GM12878 (cell line): ENCODE data around the gene POU2AF2. TPM values are rescaled to one million over a fixed set of nuclear protein-coding genes. Genes with fewer than 3 reads are reported as not detected.

Experiments used
- ATAC-seq: fragments of 200-7000 bp; cut with Tn5 transposase; 3 replicates; pipeline ENCODE4 v1.9.1; 2020; ENCODE audit warnings: mild to moderate bottlenecking, moderate library complexity
- BruUV-seq: library from RNA; stranded (reverse); fragments of 400-500 nt; replicated peaks from 2 replicates; lab custom pipeline; 2021; lab: Mats Ljungman, UMichigan
- CTCF ChIA-PET: fragments of 300-600 bp; sonication (Branson Sonifier 250); formaldehyde crosslinking; extraction: SDS; loops from one replicate; lab custom pipeline; 2021; ENCODE audit warnings: inconsistent platforms; lab: Yijun Ruan, JAX
- POLR2A ChIA-PET: fragments of 350-600 bp; formaldehyde crosslinking; extraction: SDS; loops from one replicate; lab custom pipeline; 2021; ENCODE audit warnings: inconsistent platforms; lab: Charles Lee
- RAD21 ChIA-PET: fragments of 300-600 bp; sonication (Branson Sonifier 250); formaldehyde crosslinking; loops from one replicate; lab custom pipeline; 2023; ENCODE audit warnings: antibody characterized with exemption; ENCODE audit not compliant: unreplicated experiment; lab: Charles Lee
- SMC1A ChIA-PET: fragments of 300-600 bp; sonication (Branson Sonifier 250); formaldehyde crosslinking; loops from one replicate; lab custom pipeline; 2023; ENCODE audit not compliant: unreplicated experiment, uncharacterized antibody; lab: Charles Lee
- DNase-seq: peaks from one replicate; pipeline ENCODE4 v3.0.0-alpha.2; 2011; ENCODE audit warnings: low read depth, low spot score
- FAIRE-seq: peaks from 3 replicates; lab custom pipeline; 2011; peaks lifted over from hg19 to GRCh38; lab: Jason Lieb, UNC
- H2AFZ ChIP-seq: 2 replicates; pipeline ENCODE4 v1.6.0; 2011; ENCODE audit warnings: low read depth, low read length, control low read depth; ENCODE audit not compliant: control insufficient read depth
- H3K27ac ChIP-seq: 2 replicates; pipeline ENCODE4 v1.5.1; 2011; ENCODE audit warnings: control low read depth; ENCODE audit not compliant: control insufficient read depth, insufficient read depth
- H3K27me3 ChIP-seq, 2 experiments: replicated peaks in 1 of 2; 2 replicates each; pipeline versions ENCODE4 v1.6.0 to v1.6.1; 2011; ENCODE audit warnings: low read length in 1 of 2; ENCODE audit not compliant: control insufficient read depth in 2 of 2, insufficient read depth in 2 of 2
- H3K36me3 ChIP-seq, 2 experiments: 2 replicates each; pipeline ENCODE4 v1.5.1; 2011; ENCODE audit warnings: low read length in 1 of 2; ENCODE audit not compliant: control insufficient read depth in 2 of 2, insufficient read depth in 2 of 2
- H3K4me1 ChIP-seq: 2 replicates; pipeline ENCODE4 v1.6.1; 2011; ENCODE audit warnings: mild to moderate bottlenecking, low read length, moderate library complexity, mixed read lengths; ENCODE audit not compliant: control insufficient read depth, insufficient read depth
- H3K4me2 ChIP-seq: 2 replicates; pipeline ENCODE4 v1.6.0; 2011; ENCODE audit warnings: control low read depth; ENCODE audit not compliant: control insufficient read depth, insufficient read depth
- H3K4me3 ChIP-seq: fragments of 200-600 bp; sonication (generic); 2 replicates; pipeline ENCODE4 v1.5.1; 2016
- H3K79me2 ChIP-seq: 2 replicates; pipeline ENCODE4 v1.6.0; 2011; ENCODE audit warnings: low read length; ENCODE audit not compliant: control insufficient read depth, insufficient read depth
- H3K9ac ChIP-seq: 2 replicates; pipeline ENCODE4 v1.8.0; 2011; ENCODE audit warnings: low read length, control low read depth, mixed read lengths; ENCODE audit not compliant: control insufficient read depth, insufficient read depth
- H3K9me3 ChIP-seq: replicated peaks from 3 replicates; pipeline ENCODE4 v1.5.1; 2011; ENCODE audit warnings: mild to moderate bottlenecking, low read length; ENCODE audit not compliant: control insufficient read depth, insufficient read depth
- H4K20me1 ChIP-seq: 2 replicates; pipeline ENCODE4 v1.6.0; 2011; ENCODE audit not compliant: control insufficient read depth, insufficient read depth
- CHD1 ChIP-seq: IDR thresholded peaks from 2 replicates; pipeline ENCODE4 v1.6.1; 2012; ENCODE audit warnings: low read depth, low read length, improper control_type of control experiment
- CHD2 ChIP-seq: IDR thresholded peaks from 2 replicates; pipeline ENCODE4 v1.6.1; 2011; ENCODE audit warnings: low read depth, low read length, improper control_type of control experiment, borderline replicate concordance
- E2F4 ChIP-seq: IDR thresholded peaks from 2 replicates; pipeline ENCODE4 v1.6.1; 2012; ENCODE audit warnings: low read depth, low read length, improper control_type of control experiment
- GATAD2B ChIP-seq: fragments of 450-650 bp; conservative IDR thresholded peaks from 2 replicates; pipeline ENCODE4 v1.6.1; 2017; ENCODE audit warnings: low read depth, mild to moderate bottlenecking, moderate library complexity
- HSF1 ChIP-seq: fragments of 150-350 bp; IDR thresholded peaks from 2 replicates; pipeline ENCODE4 v1.6.1; 2014; ENCODE audit warnings: mild to moderate bottlenecking, low read depth, low read length
- IKZF1 ChIP-seq: fragments of 450-650 bp; conservative IDR thresholded peaks from 2 replicates; pipeline ENCODE4 v1.6.1; 2017; ENCODE audit warnings: antibody characterized with exemption, mild to moderate bottlenecking
- IKZF2 ChIP-seq, 2 experiments: fragments of 450-650 bp; IDR thresholded peaks; 2 replicates each; pipeline ENCODE4 v1.6.1; 2017; ENCODE audit warnings: mild to moderate bottlenecking in 2 of 2, moderate library complexity in 2 of 2
- LARP7 ChIP-seq: fragments of 450-650 bp; IDR thresholded peaks from 2 replicates; pipeline ENCODE4 v1.6.1; 2017; ENCODE audit warnings: mild to moderate bottlenecking
- MLLT1 ChIP-seq: fragments of 450-650 bp; IDR thresholded peaks from 2 replicates; pipeline ENCODE4 v1.6.1; 2016; ENCODE audit warnings: mild to moderate bottlenecking
- NFYB ChIP-seq: IDR thresholded peaks from 2 replicates; pipeline ENCODE4 v1.6.1; 2011; ENCODE audit warnings: low read depth, mild to moderate bottlenecking, low read length, improper control_type of control experiment, moderate library complexity; ENCODE audit not compliant: insufficient read depth
- NR2F1 ChIP-seq: fragments of 450-650 bp; conservative IDR thresholded peaks from 2 replicates; pipeline ENCODE4 v1.6.1; 2017; ENCODE audit warnings: mild to moderate bottlenecking
- RELA ChIP-seq: fragments of 450-650 bp; IDR thresholded peaks from 2 replicates; pipeline ENCODE4 v1.8.0; 2014; ENCODE audit warnings: borderline replicate concordance; ENCODE audit not compliant: partially characterized antibody
- SP1 ChIP-seq: IDR thresholded peaks from one replicate; pipeline ENCODE4 v1.6.1; 2011; ENCODE audit warnings: low read depth, low read length
- ZBED1 ChIP-seq: IDR thresholded peaks from 2 replicates; pipeline ENCODE4 v1.6.1; 2016; ENCODE audit warnings: borderline replicate concordance
- ZNF207 ChIP-seq: fragments of 450-650 bp; IDR thresholded peaks from 2 replicates; pipeline ENCODE4 v1.6.1; 2014; ENCODE audit warnings: antibody characterized with exemption, mild to moderate bottlenecking, borderline replicate concordance
- ZSCAN29 ChIP-seq: fragments of 450-650 bp; IDR thresholded peaks from 2 replicates; pipeline ENCODE4 v1.6.1; 2017; ENCODE audit warnings: mild to moderate bottlenecking, moderate library complexity
- WGBS: methylation state at CpG from one replicate; pipeline ENCODE4 v1.1.6; 2016; ENCODE audit warnings: low lambda C conversion rate; ENCODE audit not compliant: insufficient replicate concordance, insufficient coverage; ENCODE audit errors: missing lambda C conversion rate; 5-methylcytosine and 5-hydroxymethylcytosine counted together
- in situ Hi-C: fragments of 300-500 bp; cut with MboI; formaldehyde crosslinking; loops from 9 replicates; pipeline ENCODE4 v1.14.3; 2018; ENCODE audit warnings: mixed read lengths
- intact Hi-C: fragments of 100-400 bp; cut with micrococcal nuclease; formaldehyde crosslinking; loops from one replicate; pipeline ENCODE4 v1.14.2; 2022; ENCODE audit not compliant: unreplicated experiment
- polyA plus RNA-seq, 11 experiments: library from polyadenylated mRNA; depleted of rRNA in 4 of 11; unstranded in 6 of 11; stranded (reverse) in 5 of 11; fragments of >200 nt; fragmentation: Nextera tagmentation in 4 of 11; fragmentation: Illumina TruSeq in 1 of 11; extraction: Ambion mirVana in 4 of 11; extraction: Trizol in 1 of 11; gene quantifications; 1 replicate in 1 of 11; 2 replicates in 10 of 11; pipeline versions ENCODE4 v1.2.1 to v1.2.3, GENCODE V29; 2011 to 2016; ENCODE audit warnings: inconsistent platforms in 2 of 11, missing spikeins in 2 of 11, low read depth in 1 of 11
- total RNA-seq, 4 experiments: library from RNA; depleted of rRNA in 3 of 4; stranded (reverse); fragments of >200 nt in 3 of 4; fragmentation: Illumina TruSeq in 1 of 4; extraction: Trizol in 1 of 4; gene quantifications; 2 replicates each; pipeline versions ENCODE4 v1.2.1 to v1.2.3, GENCODE V29; 2013 to 2021
- TF ChIP-seq, protein P1 (sequence below): IDR thresholded peaks from 2 replicates; pipeline ENCODE4 v1.6.1; 2011; ENCODE audit warnings: mild to moderate bottlenecking, low read depth, low read length, moderate library complexity; ENCODE audit not compliant: insufficient replicate concordance
- TF ChIP-seq, protein P2 (sequence below): fragments of 150-350 bp; IDR thresholded peaks from 2 replicates; pipeline ENCODE4 v1.6.1; 2016; ENCODE audit warnings: low read depth, low read length

Gene POU2AF2
- total and polyA plus RNA-seq, 10 of the 15 experiments (the other 5 are each of a cell fraction or from before 2014, with no cell fraction given), result not detected

DNA sequence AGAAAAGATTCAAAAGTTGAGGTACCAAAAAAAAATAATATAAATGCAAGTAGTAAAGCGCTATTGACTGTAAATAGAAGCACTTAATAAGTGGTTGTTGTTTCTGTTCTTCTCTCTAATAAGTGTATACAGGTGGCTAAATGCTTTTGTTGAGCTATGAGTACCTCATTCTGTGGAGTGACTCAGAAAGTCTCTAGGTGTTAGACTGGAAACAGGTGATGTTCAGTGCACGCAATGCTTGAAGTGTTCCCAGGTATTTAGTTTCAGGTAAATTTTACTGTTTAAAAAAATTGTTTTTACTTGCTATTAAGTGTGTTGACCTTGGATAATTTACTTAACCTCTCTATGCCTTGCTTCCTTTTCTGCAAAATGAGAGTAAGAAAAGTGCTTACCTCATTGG is 77.0 kb downstream of the POU2AF2 start:
- Histone ChIP-seq H3K9ac (no peak overlapping the region), H3K4me1 (no peaks in the 10 kb centered on the region), H3K36me3 (no peaks in the 10 kb centered on the region), H3K27ac (no peak overlapping the region), H3K4me2 (no peak overlapping the region), H3K9me3 (no peaks in the 10 kb centered on the region), H4K20me1 (no peaks in the 10 kb centered on the region; the same call in 1 of the 2 replicates), H3K27me3 (peaks cover 0 to 2% of the 10 kb centered on the region in 2 experiments; a peak in 3 of 4 replicates), H2AFZ (no peak overlapping the region), H3K79me2 (no peaks in the 10 kb centered on the region), H3K4me3 (no peak overlapping the region)
- SMC1A ChIA-PET, result interaction anchor here (1.6 to 1.9 kb wide), 3 partner anchors 10 to 102 kb away, joined by 3 to 8 read pairs (median 3); no protein-coding TSS in a partner anchor
- BruUV-seq, result no TSS peak
- WGBS, result 69% methylated on average over 2 of the region's 2 CpGs
- in situ Hi-C loops, result no loop called here
- POLR2A ChIA-PET, result no interaction called here
- CTCF ChIA-PET, result no interaction called here
- FAIRE-seq (no peak), ATAC-seq (no peak), DNase-seq (no peak)
- RAD21 ChIA-PET, result no interaction called here
- intact Hi-C loops, result no loop called here
- TF ChIP-seq NR2F1 (no peak), CHD2 (no peak), ZNF207 (no peak), IKZF2 (IDR thresholded peaks at IDR 0.05) (no peak), ZSCAN29 (no peak), GATAD2B (no peak), IKZF1 (no peak), LARP7 (no peak), ZBED1 (no peak), MLLT1 (no peak), SP1 (no peak), RELA (no peak), NFYB (no peak), HSF1 (no peak), E2F4 (no peak), CHD1 (no peak)
- TF ChIP-seq, protein P1, sequence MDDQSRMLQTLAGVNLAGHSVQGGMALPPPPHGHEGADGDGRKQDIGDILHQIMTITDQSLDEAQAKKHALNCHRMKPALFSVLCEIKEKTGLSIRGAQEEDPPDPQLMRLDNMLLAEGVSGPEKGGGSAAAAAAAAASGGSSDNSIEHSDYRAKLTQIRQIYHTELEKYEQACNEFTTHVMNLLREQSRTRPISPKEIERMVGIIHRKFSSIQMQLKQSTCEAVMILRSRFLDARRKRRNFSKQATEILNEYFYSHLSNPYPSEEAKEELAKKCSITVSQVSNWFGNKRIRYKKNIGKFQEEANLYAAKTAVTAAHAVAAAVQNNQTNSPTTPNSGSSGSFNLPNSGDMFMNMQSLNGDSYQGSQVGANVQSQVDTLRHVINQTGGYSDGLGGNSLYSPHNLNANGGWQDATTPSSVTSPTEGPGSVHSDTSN, result no peak
- TF ChIP-seq, protein P2, sequence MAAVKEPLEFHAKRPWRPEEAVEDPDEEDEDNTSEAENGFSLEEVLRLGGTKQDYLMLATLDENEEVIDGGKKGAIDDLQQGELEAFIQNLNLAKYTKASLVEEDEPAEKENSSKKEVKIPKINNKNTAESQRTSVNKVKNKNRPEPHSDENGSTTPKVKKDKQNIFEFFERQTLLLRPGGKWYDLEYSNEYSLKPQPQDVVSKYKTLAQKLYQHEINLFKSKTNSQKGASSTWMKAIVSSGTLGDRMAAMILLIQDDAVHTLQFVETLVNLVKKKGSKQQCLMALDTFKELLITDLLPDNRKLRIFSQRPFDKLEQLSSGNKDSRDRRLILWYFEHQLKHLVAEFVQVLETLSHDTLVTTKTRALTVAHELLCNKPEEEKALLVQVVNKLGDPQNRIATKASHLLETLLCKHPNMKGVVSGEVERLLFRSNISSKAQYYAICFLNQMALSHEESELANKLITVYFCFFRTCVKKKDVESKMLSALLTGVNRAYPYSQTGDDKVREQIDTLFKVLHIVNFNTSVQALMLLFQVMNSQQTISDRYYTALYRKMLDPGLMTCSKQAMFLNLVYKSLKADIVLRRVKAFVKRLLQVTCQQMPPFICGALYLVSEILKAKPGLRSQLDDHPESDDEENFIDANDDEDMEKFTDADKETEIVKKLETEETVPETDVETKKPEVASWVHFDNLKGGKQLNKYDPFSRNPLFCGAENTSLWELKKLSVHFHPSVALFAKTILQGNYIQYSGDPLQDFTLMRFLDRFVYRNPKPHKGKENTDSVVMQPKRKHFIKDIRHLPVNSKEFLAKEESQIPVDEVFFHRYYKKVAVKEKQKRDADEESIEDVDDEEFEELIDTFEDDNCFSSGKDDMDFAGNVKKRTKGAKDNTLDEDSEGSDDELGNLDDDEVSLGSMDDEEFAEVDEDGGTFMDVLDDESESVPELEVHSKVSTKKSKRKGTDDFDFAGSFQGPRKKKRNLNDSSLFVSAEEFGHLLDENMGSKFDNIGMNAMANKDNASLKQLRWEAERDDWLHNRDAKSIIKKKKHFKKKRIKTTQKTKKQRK, result no peak
